Daoy (cell line): ENCODE data around the gene DPM3. TPM values are rescaled to one million over a fixed set of nuclear protein-coding genes. Genes with fewer than 3 reads are reported as not detected.
"Not testable (repeated sequence)": the region's sequence is repeated elsewhere in the genome, so short reads cannot be mapped to it uniquely, and the experiment has no call there.

Experiments
- DNase-seq: peaks from one replicate; pipeline ENCODE4 v3.0.0-alpha.2; 2015; ENCODE audit warnings: low read depth
- total RNA-seq: library from RNA; depleted of rRNA; stranded (reverse); fragments of >200 nt; shearing (Covaris generic); gene quantifications from 2 replicates; pipeline ENCODE4 v1.2.3, GENCODE V29; 2014

DPM3 gene
- total RNA-seq, 1 experiment from 2014 or later: 66.4 TPM

- DNase-seq: no peak
These were observed 35.1 kb upstream of the DPM3 start for GRCh38 chr1:155175281-155175926.

DNA sequence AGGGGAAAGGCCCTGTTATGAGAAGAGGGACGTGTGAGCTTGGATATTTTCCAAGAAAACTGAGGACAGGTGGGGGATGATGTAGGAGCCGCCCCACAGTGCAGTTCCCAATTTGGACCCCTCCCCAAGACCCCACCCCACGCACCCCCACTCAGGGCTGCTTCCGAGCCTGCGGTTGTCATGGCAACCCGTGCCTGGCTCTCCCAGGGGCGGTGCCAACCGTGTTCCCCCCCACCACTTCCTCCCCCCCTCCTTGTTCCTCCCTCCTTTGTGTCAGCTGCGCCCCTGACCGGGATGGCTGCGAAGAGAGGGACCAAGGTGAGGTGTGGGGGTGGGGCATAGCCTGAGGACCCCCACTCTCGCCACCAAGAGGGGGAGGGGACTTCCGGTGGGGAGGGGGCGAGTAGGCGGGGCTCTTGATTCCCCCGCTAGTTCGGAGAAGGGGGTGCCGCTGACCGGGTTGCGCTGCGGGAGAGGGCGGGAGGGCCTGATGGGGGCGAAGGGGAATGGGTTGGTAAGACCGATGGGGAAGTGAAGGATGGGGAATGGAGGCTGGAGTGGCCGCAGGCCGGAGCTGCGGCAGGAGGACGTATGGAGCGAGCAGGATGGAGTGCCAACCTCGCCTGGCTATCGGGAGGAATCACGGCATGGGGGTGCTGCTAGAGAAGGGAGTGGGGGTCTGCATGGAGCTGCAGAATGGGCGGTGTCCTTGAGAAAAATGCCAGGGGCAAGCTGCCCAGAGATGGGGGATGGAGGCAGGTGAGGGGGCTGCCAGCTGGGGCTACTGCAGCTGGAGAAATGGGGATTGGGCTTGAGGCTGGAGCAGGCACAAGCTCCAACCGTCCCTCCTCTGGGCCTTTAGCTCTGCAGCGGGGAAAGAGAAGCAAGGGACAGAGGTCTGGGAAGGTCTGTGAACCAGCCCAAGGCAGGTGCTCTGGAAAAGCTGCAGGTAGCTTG lies 34.3 kb upstream of the DPM3 start:
- DNase-seq: no peak

DNA sequence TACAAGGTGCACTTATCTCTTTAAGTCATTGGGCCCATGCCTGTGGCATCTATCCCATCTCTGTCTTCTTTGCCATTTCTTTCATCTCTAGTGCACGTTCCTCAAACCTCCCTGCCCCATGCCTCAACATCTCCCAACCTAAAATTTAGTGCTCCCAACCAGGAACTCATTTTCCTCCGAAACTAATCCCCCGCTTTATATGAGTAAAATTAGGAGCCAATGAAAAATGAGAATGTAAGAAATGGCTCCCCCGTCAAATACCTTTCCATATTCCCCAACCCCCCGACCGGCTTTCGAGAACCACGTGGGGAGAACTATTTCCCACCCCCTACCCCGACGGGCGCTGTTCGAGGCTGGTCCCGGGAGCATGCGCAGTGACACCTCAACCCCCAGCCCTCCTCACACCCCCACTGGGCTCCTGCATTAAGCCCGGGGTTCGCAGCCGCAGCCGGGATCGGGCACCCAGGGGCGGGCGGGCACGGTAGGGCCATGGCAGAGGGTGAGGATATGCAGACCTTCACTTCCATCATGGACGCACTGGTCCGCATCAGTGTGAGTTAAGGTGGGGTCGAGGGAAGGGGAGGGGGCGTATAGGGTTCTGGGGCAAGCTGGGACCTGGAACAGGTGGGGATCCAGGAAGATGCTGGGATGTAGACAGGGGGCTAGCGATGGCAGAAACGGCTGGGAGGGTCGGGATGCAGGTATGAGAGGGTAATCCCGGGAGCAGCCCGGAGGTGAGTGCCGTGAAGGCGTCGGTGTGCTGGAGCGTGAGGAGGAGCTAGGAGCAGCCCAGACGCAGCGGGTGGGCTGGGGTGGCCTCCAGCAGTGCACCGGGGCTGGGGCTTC lies 33.4 kb upstream of the DPM3 start, which contains the start of gene TRIM46:
Gene TRIM46 (plus strand): TSS at position 372 of the 846 bp plus-strand sequence. CDS start 118 bp downstream, at position 490.
- DNase-seq: peak; percentile 68

DNA sequence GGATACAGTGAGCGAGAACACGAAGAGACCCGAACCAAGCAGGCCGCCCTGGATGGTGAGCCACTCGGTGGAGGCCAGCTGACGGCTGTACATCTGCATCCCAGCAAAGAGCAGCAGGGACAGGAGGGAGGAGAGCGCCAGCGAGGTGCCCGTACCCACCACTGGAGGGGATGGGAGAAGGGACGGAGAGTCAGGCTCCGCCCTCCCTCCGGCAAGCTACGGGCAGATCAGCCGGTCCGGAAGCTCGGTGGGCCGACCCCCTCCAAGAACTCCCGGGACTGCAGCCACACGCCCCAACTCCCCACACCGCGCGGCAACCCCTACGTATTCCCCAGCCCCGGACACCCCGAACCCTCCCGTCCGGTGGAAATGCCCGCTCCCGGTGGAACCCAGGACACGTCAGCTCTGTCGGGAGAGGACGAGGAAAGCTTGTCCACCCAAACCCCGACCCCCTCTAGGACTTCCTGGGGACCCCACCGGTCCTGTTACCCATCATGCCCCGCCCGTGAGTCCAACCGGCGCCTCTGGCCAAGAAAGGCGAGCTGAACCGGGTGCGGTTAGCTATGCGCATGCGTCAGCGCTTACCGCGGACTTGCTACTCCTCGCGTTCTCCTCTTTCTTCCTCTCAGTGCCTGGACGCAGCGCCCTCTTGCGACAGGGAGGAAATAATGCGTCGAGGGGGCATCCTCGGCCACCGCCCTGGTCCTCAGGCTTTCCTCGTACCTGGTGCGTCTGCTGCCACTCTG lies 32.6 kb upstream of the DPM3 start, which contains the start of gene KRTCAP2:
Gene KRTCAP2 (minus strand): TSS at position 573 of the 746 bp plus-strand sequence. CDS start 80 bp downstream, at position 493.
- peak; percentile 98 for DNase-seq

- no peak for DNase-seq
These were observed 31.8 kb upstream of the DPM3 start for GRCh38 chr1:155171836-155172731.

DNA sequence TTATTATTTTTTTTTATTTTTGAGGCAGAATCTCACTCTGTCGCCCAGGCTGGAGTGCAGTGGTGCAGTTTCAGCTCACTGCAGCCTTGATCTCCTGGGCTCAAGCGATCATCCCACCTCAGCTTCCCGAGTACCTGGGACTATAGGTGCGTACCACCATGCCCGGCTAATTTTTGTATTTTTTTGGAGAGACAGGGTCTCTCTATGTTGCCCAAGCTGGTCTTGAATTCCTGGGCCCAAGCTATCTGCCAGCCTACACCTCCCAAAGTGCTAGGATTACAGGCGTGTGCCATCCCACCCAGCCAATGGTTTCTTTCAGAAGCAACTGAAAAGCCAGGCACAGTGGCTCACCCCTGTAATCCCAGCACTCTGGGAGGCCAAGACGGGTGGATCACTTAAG lies 30.5 kb upstream of the DPM3 start:
- no peak for DNase-seq

DNA sequence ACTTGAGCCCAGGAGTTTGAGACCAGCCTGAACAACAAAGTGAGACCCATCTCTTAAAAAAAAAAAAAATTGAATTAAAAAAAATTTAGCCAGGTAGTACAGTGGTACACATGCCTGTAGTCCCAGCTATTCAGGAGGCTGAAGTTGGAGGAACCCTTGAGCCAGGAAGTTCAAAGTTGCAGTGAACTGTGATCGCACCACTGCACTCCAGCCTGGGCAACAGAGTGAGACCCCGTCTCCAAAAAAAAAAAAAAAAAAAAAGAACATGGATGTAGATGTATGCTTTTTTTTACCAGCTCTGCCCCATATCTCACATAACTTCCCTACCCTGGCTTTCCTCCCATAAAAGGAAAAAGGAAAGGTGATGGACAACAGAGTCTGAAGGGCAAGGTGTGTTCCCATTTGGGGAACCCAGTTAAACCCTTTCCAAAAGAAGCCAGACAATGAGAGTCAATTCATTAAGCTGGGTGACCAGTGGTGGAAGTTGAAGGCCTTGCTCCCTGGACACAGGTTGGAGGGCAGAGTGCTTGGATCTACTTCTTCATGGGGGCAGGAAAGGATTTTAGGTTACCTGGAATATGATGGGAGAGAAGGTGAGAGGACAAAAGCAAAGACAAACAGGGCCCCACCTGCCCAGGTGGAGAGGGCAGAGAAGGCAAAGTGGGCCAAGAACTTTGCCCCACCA lies 29.9 kb upstream of the DPM3 start:
- no peak for DNase-seq

GRCh38 chr1:155169541-155169940 lies 29.2 kb upstream of the DPM3 start:
- DNase-seq: no peak

- DNase-seq: no peak
These were observed 28.3 kb upstream of the DPM3 start for GRCh38 chr1:155168456-155169210.

- not testable (repeated sequence) for DNase-seq
These were observed 27.7 kb upstream of the DPM3 start for GRCh38 chr1:155168105-155168445.

DNA sequence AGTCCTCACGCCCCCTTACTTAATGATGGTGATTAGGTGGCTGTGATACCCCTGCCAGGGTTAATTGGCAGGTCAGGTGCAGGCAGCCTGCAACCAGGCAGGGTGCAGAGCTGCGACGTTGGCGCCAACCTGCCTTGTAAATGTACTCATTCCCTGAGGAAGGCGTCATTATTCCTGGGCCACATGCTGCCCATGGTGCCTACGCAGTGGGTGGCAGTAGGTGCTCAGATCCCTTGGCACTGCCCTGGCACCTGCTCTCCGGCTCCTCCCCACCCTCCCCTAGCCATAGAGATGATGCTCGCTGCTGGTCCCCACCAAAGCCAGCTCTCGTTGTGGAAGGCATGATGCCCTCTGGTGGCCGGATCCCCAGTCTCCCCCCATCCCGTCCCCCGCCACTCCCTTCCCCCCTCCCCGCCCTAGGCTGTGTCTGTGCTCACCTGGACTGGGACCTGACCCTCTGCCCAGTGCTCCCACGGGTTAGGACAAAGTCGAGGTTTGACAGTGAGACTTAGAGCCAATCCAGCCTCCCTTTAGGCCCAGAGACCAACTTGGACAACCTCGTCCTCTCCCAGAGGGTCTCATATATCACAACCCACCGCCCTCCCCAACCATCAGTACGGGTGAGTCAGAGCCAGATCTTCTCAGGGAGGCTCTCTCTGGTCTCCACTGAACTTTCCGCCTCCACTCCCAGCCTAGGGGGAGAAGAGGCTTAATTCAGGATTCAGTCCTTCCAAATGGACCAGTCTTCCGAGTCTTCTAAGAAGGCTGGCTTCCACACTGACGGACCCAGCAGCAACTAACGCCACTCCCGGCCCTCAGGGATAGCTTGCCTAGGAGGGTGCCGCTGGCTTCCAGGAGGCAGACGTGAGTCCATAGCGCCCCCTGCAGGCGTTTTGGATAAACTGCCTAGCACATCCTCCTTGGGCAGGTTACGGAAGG lies 27.1 kb upstream of the DPM3 start:
- DNase-seq: peak; percentile 89

DNA sequence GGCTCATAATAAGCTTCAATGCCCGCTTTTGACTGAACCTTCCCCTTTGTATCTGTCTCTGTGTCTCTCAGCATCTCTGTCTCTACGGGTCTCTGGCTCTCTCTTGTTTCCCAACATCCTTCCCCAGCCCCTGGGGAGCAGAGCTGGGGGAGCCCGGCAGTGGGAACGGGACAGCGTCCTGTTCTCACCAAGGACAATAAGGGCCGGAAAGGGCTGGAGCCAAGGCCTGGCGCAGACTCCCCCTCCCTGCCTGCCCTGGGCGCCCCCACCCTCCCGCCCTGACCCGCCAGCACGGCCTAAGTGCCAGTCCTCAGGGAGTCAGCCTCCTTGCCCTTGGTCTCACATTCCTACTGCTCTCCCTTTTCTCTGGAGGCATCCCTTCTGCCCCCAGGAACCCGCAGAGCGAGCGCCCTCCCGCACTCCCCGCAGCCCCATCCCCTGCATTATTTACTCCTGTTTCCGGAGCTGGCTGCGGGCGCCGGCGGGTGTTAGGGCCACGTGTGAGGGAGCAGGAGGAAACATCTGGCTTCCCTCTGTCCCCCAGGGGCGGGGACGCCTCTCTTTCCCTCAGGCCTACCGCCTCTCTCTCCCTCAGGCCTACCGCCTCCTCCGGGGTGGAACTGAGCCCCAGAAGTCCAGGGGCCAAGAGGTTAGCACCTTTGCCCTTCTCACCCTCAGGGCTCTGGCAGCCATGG lies 26.3 kb upstream of the DPM3 start:
- no peak for DNase-seq

DNA sequence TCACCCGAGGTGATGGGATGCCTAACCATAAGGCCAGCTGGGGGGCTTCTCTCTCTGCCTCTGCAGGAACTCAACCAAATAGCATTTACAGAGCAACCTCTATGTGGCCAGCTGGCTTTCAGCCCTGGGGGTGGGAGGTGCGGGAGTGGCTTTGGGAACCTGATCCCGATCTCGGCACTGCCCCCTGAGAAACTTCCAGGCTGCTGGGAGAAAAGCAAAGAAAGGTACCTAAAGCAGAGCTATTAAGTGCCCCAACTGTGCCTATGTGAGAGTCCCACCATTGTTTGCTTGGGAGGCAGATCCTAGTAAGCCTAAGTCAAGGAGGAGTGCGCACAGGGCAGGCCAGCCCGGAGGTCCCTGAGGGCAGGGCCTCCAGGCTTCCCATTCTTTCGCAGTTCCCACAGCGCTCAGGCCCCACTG lies 25.7 kb upstream of the DPM3 start:
- no peak for DNase-seq

- DNase-seq: not testable (repeated sequence)
These were observed 24.3 kb upstream of the DPM3 start for GRCh38 chr1:155164625-155165024.

DNA sequence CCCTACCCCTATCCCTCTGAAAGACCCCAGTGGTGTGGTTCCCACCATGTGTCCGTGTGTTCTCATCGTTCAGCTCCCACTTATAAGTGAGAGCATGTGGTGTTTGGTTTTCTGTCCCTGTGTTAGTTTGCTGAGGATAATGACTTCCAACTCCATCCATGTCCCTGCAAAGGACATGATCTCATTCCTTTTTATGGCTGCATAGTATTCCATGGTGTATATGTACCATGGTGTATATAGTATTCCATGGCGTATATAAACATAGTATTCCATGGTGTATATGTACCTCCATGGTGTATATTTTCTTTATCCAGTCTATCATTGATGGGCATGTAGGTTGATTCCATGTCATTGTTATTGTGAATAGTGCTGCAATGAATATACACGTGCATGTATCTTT lies 23.5 kb upstream of the DPM3 start:
- DNase-seq: not testable (repeated sequence)

GRCh38 chr1:155162631-155163030 lies 22.3 kb upstream of the DPM3 start:
- not testable (repeated sequence) for DNase-seq

- DNase-seq: no peak
These were observed 19.8 kb upstream of the DPM3 start for GRCh38 chr1:155160128-155160527.
